ENCODE results near the gene UQCR10.

The UQCR10 gene

DNA sequence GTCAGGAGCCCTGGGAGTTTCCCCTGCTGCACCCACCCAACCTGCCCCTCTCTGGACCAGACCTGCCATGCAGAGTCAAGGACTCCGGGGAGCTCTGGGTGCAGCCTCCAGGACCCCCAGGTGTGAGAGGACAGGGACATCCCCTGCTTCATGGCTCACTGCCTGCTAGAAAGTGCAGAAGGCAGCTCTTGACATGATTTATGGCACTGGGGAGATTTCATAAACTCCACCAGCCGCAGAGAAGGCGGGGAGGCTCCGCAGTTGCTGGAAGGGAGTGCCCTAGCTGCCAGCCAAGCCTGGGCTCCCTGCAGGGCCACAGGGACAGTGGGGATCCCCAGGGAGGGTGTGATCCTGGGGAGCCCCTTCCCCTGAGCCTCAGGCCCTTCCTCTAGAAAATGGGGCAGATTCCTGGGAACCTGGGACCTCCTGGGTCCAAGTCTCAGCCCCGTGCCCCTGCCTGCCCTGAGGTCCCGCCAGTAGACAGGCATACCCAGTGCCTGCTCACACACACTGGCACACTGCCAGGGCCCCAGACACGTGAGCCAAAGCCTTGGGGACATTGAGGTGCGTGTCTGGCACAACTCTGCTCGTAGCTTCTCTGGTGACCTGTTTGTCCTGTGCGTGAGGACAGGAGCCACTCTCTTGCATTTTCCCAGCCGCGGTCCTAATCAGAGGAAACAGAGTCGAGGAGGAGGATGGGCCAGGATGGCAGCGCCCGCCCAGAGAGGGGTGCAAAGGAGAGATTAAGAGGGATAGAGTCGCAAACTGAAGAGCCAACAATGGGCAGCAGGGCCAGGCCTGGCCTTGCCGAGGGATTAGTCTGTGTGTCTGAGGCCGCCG lies 33.6 kb upstream of the UQCR10 start:
- Histone ChIP-seq H2BK5ac (ENCODE audit: low read depth, low read length, poor library complexity, severe bottlenecking) (no peak overlapping the region), H3K9me3 (ENCODE audit: control insufficient read depth, low read length) (no peaks in the 10 kb centered on the region), H3K4ac (ENCODE audit: low read depth in 1 of 2, low read length in 2 of 2) (no peak overlapping the region), H3K23ac (ENCODE audit: low read length in 2 of 2) (no peak overlapping the region), H4K91ac (ENCODE audit: low read length) (no peak overlapping the region), H3K9ac (ENCODE audit: low read length) (no peak overlapping the region), H2BK12ac (ENCODE audit: low read length in 2 of 2) (no peak overlapping the region), H3K27me3 (ENCODE audit: control insufficient read depth in 1 of 2, insufficient read depth in 1 of 2, low read length in 2 of 2) (no peaks in the 10 kb centered on the region), H3K4me1 (ENCODE audit: control insufficient read depth, insufficient read depth, low read depth, low read length) (peaks cover 13% of the 10 kb centered on the region), H2AK5ac (ENCODE audit: low read length, severe bottlenecking) (no peak overlapping the region), H3K27ac (ENCODE audit: low read length, poor library complexity, severe bottlenecking) (no peak overlapping the region), H3K4me3 (ENCODE audit: insufficient read depth in 1 of 2, low read depth in 1 of 2, low read length in 2 of 2) (no peak overlapping the region), H3K4me2 (ENCODE audit: low read length, poor library complexity, severe bottlenecking) (no peak overlapping the region), H2BK120ac (ENCODE audit: low read depth, low read length) (no peak overlapping the region), H2AFZ (ENCODE audit: low read depth, low read length) (no peak overlapping the region), H2BK15ac (ENCODE audit: low read depth, poor library complexity, severe bottlenecking) (no peak overlapping the region), H3K18ac (ENCODE audit: low read depth in 1 of 2, low read length in 2 of 2) (no peak overlapping the region), H4K8ac (ENCODE audit: low read length) (no peak overlapping the region), H3K79me1 (replicated peaks; ENCODE audit: low read length, poor library complexity, severe bottlenecking) (no peaks in the 10 kb centered on the region), H3K14ac (ENCODE audit: low read length in 2 of 2) (no peak overlapping the region), H3K36me3 (ENCODE audit: control insufficient read depth in 1 of 2, insufficient read depth in 2 of 2, low read depth in 1 of 2, low read length in 2 of 2) (peaks cover 4 to 61% of the 10 kb centered on the region in 2 experiments)
- 73% methylated on average over 19 of the region's 19 CpGs for WGBS
- peak; percentile 42 for DNase-seq

DNA sequence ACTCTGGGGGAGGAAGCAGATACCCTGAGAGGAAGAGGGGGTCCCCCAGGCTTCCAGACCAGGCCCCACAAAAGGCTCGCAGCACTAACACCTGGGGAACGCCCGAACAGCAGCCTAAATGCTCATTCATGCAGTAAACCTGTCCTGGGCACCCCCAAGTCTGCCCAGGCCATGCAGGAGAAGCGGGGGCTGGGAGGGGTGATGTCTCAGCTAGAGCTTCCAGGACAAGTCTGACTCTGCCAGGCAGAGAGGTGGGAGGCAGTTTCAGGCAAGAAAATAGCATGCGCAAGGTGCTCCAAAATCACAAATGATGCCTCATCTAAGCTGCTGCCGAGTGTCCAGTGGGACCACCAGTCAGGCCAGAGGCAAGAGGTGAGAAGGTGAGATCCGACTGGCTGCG lies 32.8 kb upstream of the UQCR10 start:
- Histone ChIP-seq H3K4ac (ENCODE audit: low read depth in 1 of 2, low read length in 2 of 2) (no peak overlapping the region), H3K36me3 (ENCODE audit: control insufficient read depth in 1 of 2, insufficient read depth in 2 of 2, low read depth in 1 of 2, low read length in 2 of 2) (peaks cover 8 to 60% of the 10 kb centered on the region in 2 experiments), H3K18ac (ENCODE audit: low read depth in 1 of 2, low read length in 2 of 2) (no peak overlapping the region), H3K9ac (ENCODE audit: low read length) (no peak overlapping the region), H3K23ac (ENCODE audit: low read length in 2 of 2) (no peak overlapping the region), H4K91ac (ENCODE audit: low read length) (no peak overlapping the region), H3K27ac (ENCODE audit: low read length, poor library complexity, severe bottlenecking) (no peak overlapping the region), H2BK12ac (ENCODE audit: low read length in 2 of 2) (no peak overlapping the region), H3K4me1 (ENCODE audit: control insufficient read depth, insufficient read depth, low read depth, low read length) (peaks cover 13% of the 10 kb centered on the region), H3K9me3 (ENCODE audit: control insufficient read depth, low read length) (no peaks in the 10 kb centered on the region), H2BK5ac (ENCODE audit: low read depth, low read length, poor library complexity, severe bottlenecking) (no peak overlapping the region), H3K4me2 (ENCODE audit: low read length, poor library complexity, severe bottlenecking) (no peak overlapping the region), H2BK15ac (ENCODE audit: low read depth, poor library complexity, severe bottlenecking) (no peak overlapping the region), H2BK120ac (ENCODE audit: low read depth, low read length) (no peak overlapping the region), H3K79me1 (replicated peaks; ENCODE audit: low read length, poor library complexity, severe bottlenecking) (no peaks in the 10 kb centered on the region), H4K8ac (ENCODE audit: low read length) (no peak overlapping the region), H3K27me3 (ENCODE audit: control insufficient read depth in 1 of 2, insufficient read depth in 1 of 2, low read length in 2 of 2) (no peaks in the 10 kb centered on the region), H2AFZ (ENCODE audit: low read depth, low read length) (no peak overlapping the region), H2AK5ac (ENCODE audit: low read length, severe bottlenecking) (no peak overlapping the region), H3K14ac (ENCODE audit: low read length in 2 of 2) (no peak overlapping the region), H3K4me3 (ENCODE audit: insufficient read depth in 1 of 2, low read depth in 1 of 2, low read length in 2 of 2) (no peak overlapping the region)
- 90% methylated on average over 8 of the region's 8 CpGs for WGBS
- no peak for DNase-seq

DNA sequence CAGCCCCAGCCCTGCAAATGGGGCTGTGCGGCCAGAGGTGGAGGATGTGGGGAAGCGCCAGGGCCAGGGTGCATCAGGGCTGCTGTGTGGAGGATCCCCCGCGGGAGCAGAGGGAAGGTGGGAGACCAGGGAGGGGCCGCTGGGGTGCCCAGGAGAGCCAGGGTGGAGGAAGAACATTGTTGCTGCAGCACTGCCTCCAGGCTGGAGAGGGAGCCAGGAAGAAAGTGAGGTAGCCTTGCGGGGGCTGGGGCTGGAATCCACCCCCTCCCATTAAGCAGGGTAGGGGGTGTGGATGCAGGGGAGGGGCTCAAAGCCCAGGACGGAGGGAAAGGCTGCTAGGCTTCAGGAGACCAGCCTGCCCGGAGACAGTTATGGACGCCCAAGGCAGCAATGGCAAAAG lies 32.3 kb upstream of the UQCR10 start:
- Histone ChIP-seq H2BK12ac (ENCODE audit: low read length in 2 of 2) (no peak overlapping the region), H3K23ac (ENCODE audit: low read length in 2 of 2) (no peak overlapping the region), H3K4ac (ENCODE audit: low read depth in 1 of 2, low read length in 2 of 2) (no peak overlapping the region), H3K4me1 (ENCODE audit: control insufficient read depth, insufficient read depth, low read depth, low read length) (peaks cover 13% of the 10 kb centered on the region), H3K27me3 (ENCODE audit: control insufficient read depth in 1 of 2, insufficient read depth in 1 of 2, low read length in 2 of 2) (no peaks in the 10 kb centered on the region), H4K8ac (ENCODE audit: low read length) (no peak overlapping the region), H2AK5ac (ENCODE audit: low read length, severe bottlenecking) (no peak overlapping the region), H3K79me1 (replicated peaks; ENCODE audit: low read length, poor library complexity, severe bottlenecking) (no peaks in the 10 kb centered on the region), H2BK5ac (ENCODE audit: low read depth, low read length, poor library complexity, severe bottlenecking) (no peak overlapping the region), H2AFZ (ENCODE audit: low read depth, low read length) (no peak overlapping the region), H3K4me2 (ENCODE audit: low read length, poor library complexity, severe bottlenecking) (no peak overlapping the region), H3K14ac (ENCODE audit: low read length in 2 of 2) (no peak overlapping the region), H3K18ac (ENCODE audit: low read depth in 1 of 2, low read length in 2 of 2) (no peak overlapping the region), H2BK120ac (ENCODE audit: low read depth, low read length) (no peak overlapping the region), H4K91ac (ENCODE audit: low read length) (no peak overlapping the region), H3K9me3 (ENCODE audit: control insufficient read depth, low read length) (no peaks in the 10 kb centered on the region), H3K36me3 (ENCODE audit: control insufficient read depth in 1 of 2, insufficient read depth in 2 of 2, low read depth in 1 of 2, low read length in 2 of 2) (peaks cover 9 to 61% of the 10 kb centered on the region in 2 experiments), H3K27ac (ENCODE audit: low read length, poor library complexity, severe bottlenecking) (no peak overlapping the region), H3K9ac (ENCODE audit: low read length) (no peak overlapping the region), H3K4me3 (ENCODE audit: insufficient read depth in 1 of 2, low read depth in 1 of 2, low read length in 2 of 2) (no peak overlapping the region), H2BK15ac (ENCODE audit: low read depth, poor library complexity, severe bottlenecking) (no peak overlapping the region)
- WGBS = 72% methylated on average over 9 of the region's 9 CpGs
- DNase-seq = no peak

DNA sequence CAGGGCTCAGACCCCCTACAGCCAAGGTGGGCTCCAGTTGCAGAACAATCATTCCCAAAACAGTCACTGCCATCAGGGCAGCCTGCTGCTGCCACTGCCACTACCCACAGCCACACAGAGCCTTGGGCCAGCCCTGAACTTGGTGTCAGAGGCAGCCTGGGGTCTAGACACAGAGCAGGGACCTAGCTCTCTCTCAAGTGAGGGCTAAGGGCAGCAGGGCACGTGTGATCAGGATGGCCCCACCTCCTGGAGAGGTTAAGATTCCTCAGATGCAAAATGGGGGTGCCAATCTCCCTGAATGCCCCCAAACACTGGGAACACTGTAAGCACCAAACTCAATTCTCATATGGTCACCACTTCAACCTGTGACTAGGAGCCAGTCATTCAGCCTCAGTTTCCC lies 31.8 kb upstream of the UQCR10 start:
- H2AFZ ChIP-seq (ENCODE audit: low read depth, low read length) = no peak overlapping the region
- WGBS = 100% methylated on average over 1 of the region's 1 CpG
- no peak overlapping the region for H3K4ac ChIP-seq (ENCODE audit: low read depth in 1 of 2, low read length in 2 of 2)
- peaks cover 14 to 62% of the 10 kb centered on the region in 2 experiments for H3K36me3 ChIP-seq (ENCODE audit: control insufficient read depth in 1 of 2, insufficient read depth in 2 of 2, low read depth in 1 of 2, low read length in 2 of 2)
- H3K9ac ChIP-seq (ENCODE audit: low read length) = no peak overlapping the region
- H4K91ac ChIP-seq (ENCODE audit: low read length) = no peak overlapping the region
- H3K4me1 ChIP-seq (ENCODE audit: control insufficient read depth, insufficient read depth, low read depth, low read length) = peaks cover 13% of the 10 kb centered on the region
- no peak overlapping the region for H2BK15ac ChIP-seq (ENCODE audit: low read depth, poor library complexity, severe bottlenecking)
- no peak overlapping the region for H3K27ac ChIP-seq (ENCODE audit: low read length, poor library complexity, severe bottlenecking)
- H2BK5ac ChIP-seq (ENCODE audit: low read depth, low read length, poor library complexity, severe bottlenecking) = no peak overlapping the region
- no peak overlapping the region for H3K4me3 ChIP-seq (ENCODE audit: insufficient read depth in 1 of 2, low read depth in 1 of 2, low read length in 2 of 2)
- no peak overlapping the region for H3K4me2 ChIP-seq (ENCODE audit: low read length, poor library complexity, severe bottlenecking)
- H3K23ac ChIP-seq (ENCODE audit: low read length in 2 of 2) = no peak overlapping the region
- H4K8ac ChIP-seq (ENCODE audit: low read length) = no peak overlapping the region
- H3K27me3 ChIP-seq (ENCODE audit: control insufficient read depth in 1 of 2, insufficient read depth in 1 of 2, low read length in 2 of 2) = no peaks in the 10 kb centered on the region
- H3K79me1 ChIP-seq (replicated peaks; ENCODE audit: low read length, poor library complexity, severe bottlenecking) = no peaks in the 10 kb centered on the region
- H3K14ac ChIP-seq (ENCODE audit: low read length in 2 of 2) = no peak overlapping the region
- no peaks in the 10 kb centered on the region for H3K9me3 ChIP-seq (ENCODE audit: control insufficient read depth, low read length)
- H2BK120ac ChIP-seq (ENCODE audit: low read depth, low read length) = no peak overlapping the region
- H3K18ac ChIP-seq (ENCODE audit: low read depth in 1 of 2, low read length in 2 of 2) = no peak overlapping the region
- DNase-seq = no peak
- no peak overlapping the region for H2AK5ac ChIP-seq (ENCODE audit: low read length, severe bottlenecking)
- H2BK12ac ChIP-seq (ENCODE audit: low read length in 2 of 2) = no peak overlapping the region

All from mesenchymal stem cell (in vitro differentiated cells and primary cell).